HUES64 (cell line): Measurements from ENCODE around the gene FBXL16.
A peak's percentile ranks its signal among the peaks of the same experiment; 100 is the strongest.
"Not testable (repeated sequence)": the region's sequence is repeated elsewhere in the genome, so short reads cannot be mapped to it uniquely, and the experiment has no call there.

Source experiments
- H3K27ac ChIP-seq: 2 replicates; pipeline ENCODE4 v1.7.0; 2013; ENCODE audit warnings: low read depth, low read length, inconsistent platforms
- H3K27me3 ChIP-seq: 2 replicates; pipeline ENCODE4 v1.6.1; 2013; ENCODE audit warnings: mild to moderate bottlenecking, low read length; ENCODE audit not compliant: insufficient read depth
- H3K36me3 ChIP-seq: 2 replicates; pipeline ENCODE4 v1.6.1; 2013; ENCODE audit warnings: mild to moderate bottlenecking, low read length; ENCODE audit not compliant: insufficient read depth
- H3K4me1 ChIP-seq: 2 replicates; pipeline ENCODE4 v1.6.1; 2013; ENCODE audit warnings: mild to moderate bottlenecking, low read length, moderate library complexity; ENCODE audit not compliant: insufficient read depth
- H3K4me3 ChIP-seq: 2 replicates; pipeline ENCODE4 v1.5.1; 2013; ENCODE audit warnings: mild to moderate bottlenecking, low read length, moderate library complexity
- H3K9ac ChIP-seq: 2 replicates; pipeline ENCODE4 v1.6.1; 2013; ENCODE audit warnings: mild to moderate bottlenecking, low read depth, low read length
- H3K9me3 ChIP-seq: 2 replicates; pipeline ENCODE4 v1.6.1; 2013; ENCODE audit warnings: low read depth, low read length; ENCODE audit not compliant: insufficient read depth
- WGBS: fragments of 150-250, 120-280 bp; methylation state at CpG from one replicate; pipeline ENCODE4 v1.1.7; 2013; ENCODE audit warnings: missing lambda C conversion rate; 5-methylcytosine and 5-hydroxymethylcytosine counted together

FBXL16 gene

DNA sequence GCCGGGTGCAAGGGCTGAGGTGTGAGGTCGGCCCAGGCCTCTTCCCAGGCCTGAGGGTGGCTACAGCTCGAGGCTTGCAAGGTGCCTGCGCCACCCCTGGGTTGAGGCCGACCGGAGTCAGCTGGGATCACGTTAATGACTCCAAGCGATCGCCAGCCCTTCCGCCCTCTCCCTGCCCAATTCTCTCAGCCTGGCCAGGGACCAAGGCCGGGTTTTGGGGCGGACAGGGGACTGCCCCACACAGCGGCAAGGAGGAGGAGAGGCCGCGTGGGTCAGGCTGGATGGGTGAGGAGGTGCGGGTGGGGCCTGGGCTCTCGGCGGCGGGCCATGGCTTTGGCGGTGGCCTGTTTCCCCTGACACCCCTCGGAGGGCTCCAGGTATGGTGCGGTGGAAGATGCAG lies 12.2 kb downstream of the FBXL16 start:
- peak overlapping the region; percentile 56 for H3K4me3 ChIP-seq
- WGBS, result 34% methylated on average over 22 of the region's 22 CpGs

DNA sequence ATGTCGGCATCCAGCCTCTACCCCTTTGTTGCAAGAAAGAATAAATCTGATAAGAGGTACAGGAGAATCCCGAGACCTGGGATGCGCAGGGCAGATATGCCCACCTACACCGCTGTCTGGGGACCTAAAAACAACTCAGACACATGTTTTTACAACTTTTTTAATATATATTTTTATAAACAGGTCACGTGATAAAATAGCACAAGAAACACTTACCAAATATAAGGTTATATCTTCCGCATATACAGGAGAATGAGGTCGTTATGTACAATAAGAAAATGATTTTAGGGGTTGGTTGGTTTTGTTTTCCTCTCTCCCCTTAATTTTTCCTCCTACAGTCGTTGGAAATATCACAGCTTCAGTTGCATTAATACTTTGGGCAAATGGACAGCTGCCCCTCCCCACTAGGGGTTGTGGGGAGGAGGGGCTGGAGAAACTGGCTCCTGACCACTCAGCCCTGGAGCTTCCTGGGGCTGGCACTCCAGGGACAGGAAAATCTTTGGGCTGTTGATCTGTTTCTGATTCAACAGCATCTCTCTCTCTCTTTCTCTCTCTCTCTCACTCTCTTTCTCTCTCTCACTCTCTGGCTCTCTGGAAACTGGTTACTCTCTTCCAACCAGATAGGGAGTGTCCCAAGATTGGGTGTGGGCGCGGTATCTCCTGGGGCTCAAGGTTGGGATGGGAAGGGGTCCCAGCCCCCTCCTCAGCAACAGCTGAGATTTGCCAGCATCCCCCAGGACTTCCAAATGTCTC lies 13.1 kb downstream of the FBXL16 start:
- no peaks in the 10 kb centered on the region for H3K36me3 ChIP-seq
- no peak overlapping the region for H3K4me3 ChIP-seq
- H3K4me1 ChIP-seq, result no peaks in the 10 kb centered on the region
- no peak overlapping the region for H3K27ac ChIP-seq
- no peak overlapping the region for H3K9ac ChIP-seq
- 81% methylated on average over 6 of the region's 10 CpGs for WGBS
- peaks cover 64% of the 10 kb centered on the region for H3K27me3 ChIP-seq
- H3K9me3 ChIP-seq, result no peaks in the 10 kb centered on the region

More for the DNA sequence above, 12.2 kb downstream of the FBXL16 start:
- no peaks in the 10 kb centered on the region for H3K9me3 ChIP-seq
- H3K9ac ChIP-seq, result no peak overlapping the region; the same call in 1 of the 2 replicates
- H3K27ac ChIP-seq, result no peak overlapping the region
- no peaks in the 10 kb centered on the region for H3K4me1 ChIP-seq
- no peaks in the 10 kb centered on the region for H3K36me3 ChIP-seq
- H3K27me3 ChIP-seq, result peaks cover 71% of the 10 kb centered on the region

DNA sequence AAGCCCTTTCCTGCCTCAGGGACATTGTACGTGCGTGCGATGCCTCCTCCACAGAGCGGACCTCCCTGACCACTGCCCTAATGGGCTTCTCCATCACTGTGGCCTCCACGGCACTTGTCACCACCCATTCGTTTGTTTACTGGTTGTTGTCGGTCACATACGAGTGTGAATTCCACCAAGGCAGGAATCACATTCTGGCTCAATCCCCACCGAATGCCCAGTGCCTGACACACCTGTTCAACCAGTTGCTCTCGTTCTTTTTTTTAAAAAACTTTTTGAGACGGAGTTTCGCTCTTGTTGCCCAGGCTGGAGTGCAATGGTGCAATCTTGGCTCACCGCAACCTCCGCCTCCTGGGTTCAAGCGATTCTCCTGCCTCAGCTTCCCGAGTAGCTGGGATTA lies 14.4 kb downstream of the FBXL16 start:
- H3K9ac ChIP-seq, H3K9me3 ChIP-seq, H3K4me1 ChIP-seq, H3K4me3 ChIP-seq, H3K27ac ChIP-seq: not testable (repeated sequence)
- peaks cover 52% of the 10 kb centered on the region for H3K27me3 ChIP-seq
- WGBS, result 91% methylated on average over 16 of the region's 16 CpGs
- peaks cover 12% of the 10 kb centered on the region for H3K36me3 ChIP-seq

DNA sequence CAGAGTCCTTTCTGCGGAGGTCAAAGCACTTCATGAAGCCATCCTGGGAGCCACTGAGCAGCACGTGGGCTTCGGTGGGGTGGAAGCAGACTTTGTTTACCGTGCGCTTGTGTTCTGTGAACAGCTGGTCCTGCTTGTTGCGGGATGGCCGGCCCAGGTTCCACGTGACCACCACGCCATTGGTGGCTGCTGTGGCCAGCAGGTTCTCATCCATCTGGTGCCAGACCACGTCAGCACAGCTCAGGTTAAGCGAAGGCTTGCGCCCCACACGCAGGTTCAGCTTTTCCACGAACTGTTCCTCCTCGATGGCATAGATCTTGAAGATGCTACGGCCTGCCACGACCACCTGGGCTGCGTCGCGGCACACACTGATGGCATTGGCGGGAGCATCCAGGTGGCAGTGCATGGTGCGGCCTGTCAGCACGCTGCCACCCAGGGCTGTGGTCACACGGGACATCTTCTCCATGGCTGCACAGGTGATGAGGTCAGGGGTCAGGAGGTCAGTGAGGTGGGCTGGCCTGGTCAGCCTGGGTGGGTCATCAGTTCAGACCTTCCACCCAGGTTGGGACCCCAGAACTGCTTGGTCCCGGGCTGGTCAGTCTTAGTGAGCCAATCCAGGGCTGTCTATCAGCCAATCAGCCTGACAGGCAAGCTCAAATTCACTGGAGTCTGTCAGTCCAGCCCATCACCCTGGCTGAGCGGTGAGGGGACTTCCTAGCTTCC lies 16.3 kb downstream of the FBXL16 start:
- peak overlapping the region; percentile 73 for H3K4me3 ChIP-seq
- H3K27ac ChIP-seq, result peak overlapping the region; percentile 72; the same call in 1 of the 2 replicates
- no peaks in the 10 kb centered on the region for H3K9me3 ChIP-seq
- H3K36me3 ChIP-seq, result peaks cover 19% of the 10 kb centered on the region
- 90% methylated on average over 26 of the region's 26 CpGs for WGBS
- no peaks in the 10 kb centered on the region for H3K4me1 ChIP-seq
- peak overlapping the region; percentile 78 for H3K9ac ChIP-seq
- H3K27me3 ChIP-seq, result peaks cover 34% of the 10 kb centered on the region

DNA sequence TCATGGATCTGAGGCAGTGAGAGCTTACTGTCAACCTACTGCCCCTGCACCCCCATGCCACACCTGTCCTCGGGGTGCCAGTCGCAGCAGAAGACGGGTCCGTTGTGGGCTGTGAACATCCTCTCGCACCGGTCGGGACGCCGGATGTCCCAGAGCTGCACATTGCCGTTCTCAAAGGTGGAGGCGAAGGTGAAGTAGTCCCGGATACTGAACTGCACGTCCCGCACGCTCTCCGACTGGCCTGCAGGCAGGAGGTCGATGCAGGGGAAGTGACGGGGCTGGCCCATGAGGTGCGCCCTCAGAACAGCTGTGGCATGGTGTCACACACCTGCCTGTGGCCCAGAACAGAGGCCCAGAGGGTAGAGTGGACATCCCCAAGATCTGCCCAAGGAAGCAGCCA lies 18.1 kb downstream of the FBXL16 start:
- no peak overlapping the region for H3K27ac ChIP-seq
- WGBS, result 93% methylated on average over 19 of the region's 19 CpGs
- H3K9ac ChIP-seq, result no peak overlapping the region
- H3K9me3 ChIP-seq, result no peaks in the 10 kb centered on the region
- H3K4me3 ChIP-seq, result no peak overlapping the region
- peaks cover 15% of the 10 kb centered on the region for H3K27me3 ChIP-seq
- peaks cover 5% of the 10 kb centered on the region; the same call in 1 of the 2 replicates for H3K4me1 ChIP-seq
- peaks cover 27% of the 10 kb centered on the region for H3K36me3 ChIP-seq

DNA sequence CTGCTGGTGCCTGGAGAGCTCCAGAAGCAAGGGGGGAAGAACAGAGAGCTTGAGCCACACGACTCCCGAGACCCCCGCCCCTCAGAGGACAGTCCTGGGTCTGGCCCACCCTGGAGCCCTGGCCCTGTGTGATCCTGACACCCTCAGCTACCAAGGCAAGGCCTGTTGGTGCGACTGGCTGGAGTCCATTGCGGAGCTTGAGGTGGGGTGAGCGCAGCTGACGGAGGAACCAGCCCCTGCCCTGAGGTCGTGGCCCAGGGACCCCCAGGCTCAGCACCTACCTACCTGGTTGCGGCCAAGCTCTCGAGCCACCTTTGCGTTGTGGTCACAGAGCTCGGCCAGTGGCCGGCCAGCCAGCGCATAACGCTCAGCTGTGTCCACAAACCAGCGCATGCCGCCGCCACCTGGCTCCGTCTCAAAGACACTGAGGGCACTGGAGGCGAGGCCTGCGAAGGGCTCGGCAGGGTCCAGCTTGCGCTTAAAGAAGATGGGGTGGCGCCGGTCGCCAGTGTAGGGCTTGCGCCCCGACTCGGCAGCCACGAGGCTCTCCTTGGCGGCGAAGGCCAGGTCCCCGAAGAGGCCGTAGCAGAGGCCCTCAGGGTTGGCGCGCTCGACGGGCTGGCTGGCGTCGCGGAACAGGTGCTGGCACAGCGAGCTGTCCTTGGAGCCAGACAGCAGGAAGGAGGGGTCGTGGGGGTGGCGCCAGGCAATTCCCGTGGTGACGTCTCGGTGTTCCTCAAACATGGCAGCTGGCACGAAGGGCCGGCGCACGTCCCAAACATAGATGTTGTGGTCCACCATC lies 18.9 kb downstream of the FBXL16 start:
- Histone ChIP-seq H3K27me3 (peaks cover 7% of the 10 kb centered on the region), H3K36me3 (peaks cover 35% of the 10 kb centered on the region), H3K27ac (no peak overlapping the region), H3K4me3 (no peak overlapping the region), H3K4me1 (peaks cover 5% of the 10 kb centered on the region; the same call in 1 of the 2 replicates), H3K9ac (no peak overlapping the region), H3K9me3 (no peaks in the 10 kb centered on the region)
- 96% methylated on average over 51 of the region's 51 CpGs for WGBS

DNA sequence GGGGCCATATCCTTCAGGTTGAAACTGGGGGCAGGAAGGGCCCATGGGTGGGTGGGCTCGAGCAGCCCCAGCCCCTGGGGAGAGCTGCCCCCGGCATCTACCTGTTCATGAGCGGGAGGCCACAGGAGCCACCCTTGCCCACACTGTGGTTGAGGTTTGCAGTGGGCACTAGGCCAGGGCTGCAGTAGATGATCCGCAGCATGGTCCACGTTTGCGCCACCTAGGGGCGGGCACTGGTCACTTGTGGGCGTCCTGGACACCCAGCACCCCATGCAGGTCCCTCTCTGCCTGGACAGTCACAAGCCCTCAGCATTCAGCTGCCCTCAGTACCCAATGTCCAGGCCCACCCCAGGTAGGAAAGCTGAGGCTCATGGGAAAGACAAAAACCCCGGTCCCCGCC lies 19.6 kb downstream of the FBXL16 start:
- Histone ChIP-seq H3K9me3 (no peaks in the 10 kb centered on the region), H3K9ac (no peak overlapping the region), H3K4me3 (no peak overlapping the region), H3K27ac (no peak overlapping the region), H3K4me1 (peaks cover 10% of the 10 kb centered on the region; the same call in 1 of the 2 replicates), H3K36me3 (peaks cover 40% of the 10 kb centered on the region), H3K27me3 (peaks cover 3% of the 10 kb centered on the region)
- WGBS, result 84% methylated on average over 10 of the region's 10 CpGs

DNA sequence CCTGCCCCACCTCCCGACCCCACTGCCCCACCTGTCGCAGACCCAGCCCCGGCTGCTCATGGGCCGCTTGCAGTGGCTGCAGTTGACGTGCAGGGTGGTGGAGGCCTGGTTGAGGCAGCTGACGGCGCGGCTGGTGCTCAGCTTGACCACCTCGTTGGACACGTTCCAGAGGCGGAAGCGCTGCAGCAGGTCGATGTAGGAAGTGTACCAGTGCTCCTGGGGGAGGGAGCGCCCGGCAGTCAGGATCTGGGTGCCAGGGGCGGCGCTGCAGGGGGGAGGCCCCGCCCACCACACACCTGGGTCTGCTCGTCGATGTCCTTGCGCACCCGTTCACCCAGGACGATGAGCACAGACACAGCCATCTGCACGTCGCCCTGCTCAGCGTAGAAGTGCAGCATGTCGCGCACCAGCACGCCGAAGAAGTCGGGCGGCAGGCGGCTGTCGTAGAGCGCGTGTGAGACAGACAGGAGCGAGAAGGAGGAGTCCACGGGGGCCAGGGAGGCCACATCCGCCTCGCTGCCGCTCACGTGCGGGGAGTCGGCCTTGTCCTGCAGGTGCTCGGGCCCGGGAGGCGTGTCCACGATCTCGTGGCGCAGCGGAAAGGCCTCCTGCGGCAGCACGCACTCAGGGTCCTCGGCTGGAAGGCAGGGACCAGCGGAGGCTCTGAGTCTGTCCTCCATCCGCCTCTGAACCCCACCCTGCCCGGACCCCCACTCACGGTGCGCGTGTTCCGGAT lies 20.5 kb downstream of the FBXL16 start:
- Histone ChIP-seq H3K4me1 (peaks cover 10% of the 10 kb centered on the region; the same call in 1 of the 2 replicates), H3K36me3 (peaks cover 40% of the 10 kb centered on the region), H3K9ac (no peak overlapping the region), H3K4me3 (no peak overlapping the region), H3K27ac (no peak overlapping the region), H3K27me3 (no peaks in the 10 kb centered on the region), H3K9me3 (no peaks in the 10 kb centered on the region)
- WGBS, result 95% methylated on average over 61 of the region's 61 CpGs

DNA sequence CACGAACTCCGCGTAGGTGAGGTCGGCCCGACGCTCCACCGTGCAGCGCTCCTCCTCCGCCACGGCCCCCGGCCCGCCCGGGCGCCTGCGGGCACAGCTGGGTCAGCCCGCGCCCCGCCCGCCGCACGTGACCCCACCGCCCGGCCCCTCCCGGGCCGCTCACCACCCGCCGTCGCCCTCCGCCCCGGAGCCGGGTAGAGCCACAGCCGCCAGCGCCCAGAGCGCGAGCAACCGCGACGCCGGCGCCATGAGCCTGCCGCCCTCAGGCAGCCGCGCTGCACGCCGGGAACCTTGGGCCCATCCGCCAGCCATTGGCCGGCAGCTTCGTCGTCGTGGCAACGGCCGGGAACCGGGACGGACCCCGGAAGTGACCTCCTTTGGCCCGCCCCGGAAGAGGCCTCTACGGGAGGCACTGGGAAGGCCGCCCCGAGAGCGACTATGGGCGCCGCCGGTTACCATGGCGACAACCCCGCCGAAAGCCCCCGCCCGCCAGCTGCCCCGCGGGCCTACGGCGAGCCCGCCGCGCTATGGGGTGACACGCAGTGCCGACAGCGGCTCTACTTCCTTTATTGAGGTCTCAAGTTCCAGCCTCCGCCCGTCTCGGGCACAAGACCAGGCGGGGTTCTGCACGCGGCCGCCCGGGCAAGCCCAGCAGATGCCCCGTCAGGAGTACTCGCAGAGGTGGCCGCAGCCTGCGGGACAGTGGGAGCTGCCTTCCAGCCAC lies 21.4 kb downstream of the FBXL16 start, which contains the start of gene JMJD8:
Gene JMJD8 (minus strand): TSS at position 264 of the 724 bp plus-strand sequence. CDS start 15 bp downstream, at position 249.
- Histone ChIP-seq H3K9me3 (no peaks in the 10 kb centered on the region), H3K27ac (peak within 1 kb of the TSS; percentile 64; the same call in 1 of the 2 replicates), H3K9ac (peak within 1 kb of the TSS; percentile 85), H3K4me3 (peak within 1 kb of the TSS; percentile 83), H3K27me3 (no peaks in the 10 kb centered on the region), H3K36me3 (peaks cover 40% of the 10 kb centered on the region), H3K4me1 (peaks cover 10% of the 10 kb centered on the region; the same call in 1 of the 2 replicates)
- WGBS, result 8% methylated on average over 91 of the region's 91 CpGs
